Measurements from ENCODE around the gene ERC1.
"Not testable (repeated sequence)": the region's sequence is repeated elsewhere in the genome, so short reads cannot be mapped to it uniquely, and the experiment has no call there.

The ERC1 gene

GRCh38 chr12:1255125-1255524 lies 264.1 kb downstream of the ERC1 start:
- DNase-seq: not testable (repeated sequence)

DNA sequence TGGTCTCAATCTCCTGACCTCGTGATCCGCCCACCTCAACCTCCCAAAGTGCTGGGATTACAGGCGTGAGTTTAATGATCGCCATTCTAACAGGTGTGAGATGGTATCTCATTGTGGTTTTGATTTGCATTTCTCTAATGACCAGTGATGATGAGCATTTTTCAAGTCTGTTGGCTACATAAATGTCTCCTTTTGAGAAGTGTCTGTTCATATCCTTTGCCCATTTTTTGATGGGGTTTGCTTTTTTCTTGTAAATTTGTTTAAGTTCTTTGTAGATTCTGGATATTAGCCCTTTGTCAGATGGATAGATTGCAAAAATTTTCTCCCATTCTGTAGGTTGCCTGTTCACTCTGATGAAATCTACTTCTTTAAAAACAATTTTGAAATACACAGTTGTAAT lies 264.8 kb downstream of the ERC1 start:
- not testable (repeated sequence) for DNase-seq

DNA sequence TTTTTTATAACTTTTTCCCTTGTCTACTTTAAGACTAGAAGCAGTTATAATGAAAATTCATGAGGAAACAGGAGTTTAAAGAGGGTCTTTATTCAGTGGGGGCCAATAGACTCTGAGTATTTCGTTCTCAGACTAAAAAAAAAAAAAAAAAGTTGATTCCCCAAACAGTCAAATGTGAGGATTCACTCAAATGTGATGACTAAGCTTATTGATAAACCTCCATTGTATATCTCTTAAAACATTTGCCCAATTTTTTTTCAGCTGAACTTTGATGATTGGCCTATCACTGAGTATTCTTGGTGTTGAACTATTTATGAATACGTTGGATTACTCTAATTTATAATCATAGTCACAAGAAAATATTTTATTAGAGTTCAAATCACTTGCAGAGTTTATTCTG lies 265.3 kb downstream of the ERC1 start:
- no peak for DNase-seq

DNA sequence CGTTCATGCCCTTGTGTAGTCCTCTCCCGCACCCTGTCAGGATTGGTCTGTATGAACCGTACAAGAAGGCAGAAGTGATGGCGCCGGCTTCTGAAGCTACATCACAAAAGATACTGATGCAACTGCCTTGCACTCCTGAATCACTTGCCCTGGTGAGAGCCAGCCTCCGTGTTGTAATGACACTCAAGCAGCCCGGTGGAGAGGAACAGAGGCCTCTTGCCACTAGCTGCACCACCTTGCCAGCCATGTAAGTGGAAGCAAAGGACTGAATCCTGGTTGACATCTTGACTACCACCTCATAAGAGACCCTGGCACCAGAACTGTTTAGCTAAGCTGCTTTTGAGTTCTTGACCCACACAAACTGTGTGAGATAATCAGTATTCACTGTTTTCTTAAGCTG lies 266.0 kb downstream of the ERC1 start:
- no peak for DNase-seq

DNA sequence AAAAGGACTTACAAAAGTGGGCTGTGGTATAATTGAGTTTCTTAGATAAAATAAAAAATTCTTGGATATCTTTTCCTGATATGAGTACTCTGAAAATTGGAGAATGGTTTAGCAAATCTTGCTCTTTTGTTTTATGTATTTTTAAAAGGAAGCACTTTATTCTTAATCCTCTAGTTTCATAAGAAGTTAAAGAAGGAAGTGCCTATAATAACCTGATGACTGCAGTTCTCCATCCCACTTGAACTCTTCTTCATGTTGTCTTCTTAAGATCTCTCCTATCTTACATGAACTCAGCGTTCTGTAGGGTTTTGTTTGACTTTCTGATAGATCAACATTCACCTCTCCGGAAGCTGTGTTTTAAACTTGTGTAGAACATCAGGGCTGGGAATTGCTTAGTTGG lies 271.0 kb downstream of the ERC1 start:
- DNase-seq: no peak

DNA sequence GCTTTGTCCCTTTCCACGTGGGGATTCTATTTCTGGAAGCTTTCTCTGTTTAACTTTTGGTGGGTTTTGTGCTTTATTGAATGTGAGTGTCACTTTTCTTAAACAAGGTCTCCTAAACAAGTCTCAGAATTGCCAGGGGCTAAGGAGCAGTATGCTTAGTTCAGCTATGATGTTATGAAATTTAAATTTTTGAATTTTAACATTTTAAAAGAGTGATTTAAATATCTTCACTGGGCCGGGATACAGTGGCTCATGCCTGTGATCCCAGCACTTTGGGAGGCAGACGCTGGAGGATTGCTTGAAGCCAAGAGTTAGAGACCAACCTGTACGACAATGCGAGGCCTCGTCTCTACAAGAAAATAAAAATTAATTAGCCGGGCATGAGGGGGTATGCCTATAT lies 276.2 kb downstream of the ERC1 start:
- no peak for DNase-seq

DNA sequence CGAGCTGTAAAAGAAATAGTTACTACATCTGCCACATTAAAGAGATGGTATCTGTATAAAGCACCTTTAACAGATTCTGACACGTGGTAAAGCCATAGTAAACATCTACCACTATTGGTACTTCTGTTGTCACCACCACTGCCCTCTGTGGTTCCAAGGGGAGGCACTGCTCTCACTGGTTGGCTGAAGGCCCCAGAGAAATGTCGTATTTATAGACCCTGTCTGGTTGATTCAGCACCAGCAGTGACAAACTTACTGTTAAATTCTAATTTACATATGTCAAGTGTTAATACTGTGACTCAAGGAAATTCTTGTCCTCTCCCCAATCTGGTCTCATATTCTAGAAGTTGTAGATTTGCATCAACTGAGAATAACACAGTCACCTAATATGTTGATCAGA lies 281.1 kb downstream of the ERC1 start:
- no peak for DNase-seq

- no peak for DNase-seq
Observed at GRCh38 chr12:1273051-1273450, 282.0 kb downstream of the ERC1 start.

- DNase-seq: no peak
Observed at GRCh38 chr12:1277905-1278304, 286.9 kb downstream of the ERC1 start.

- DNase-seq: no peak
Observed at GRCh38 chr12:1279050-1279449, 288.0 kb downstream of the ERC1 start.

DNA sequence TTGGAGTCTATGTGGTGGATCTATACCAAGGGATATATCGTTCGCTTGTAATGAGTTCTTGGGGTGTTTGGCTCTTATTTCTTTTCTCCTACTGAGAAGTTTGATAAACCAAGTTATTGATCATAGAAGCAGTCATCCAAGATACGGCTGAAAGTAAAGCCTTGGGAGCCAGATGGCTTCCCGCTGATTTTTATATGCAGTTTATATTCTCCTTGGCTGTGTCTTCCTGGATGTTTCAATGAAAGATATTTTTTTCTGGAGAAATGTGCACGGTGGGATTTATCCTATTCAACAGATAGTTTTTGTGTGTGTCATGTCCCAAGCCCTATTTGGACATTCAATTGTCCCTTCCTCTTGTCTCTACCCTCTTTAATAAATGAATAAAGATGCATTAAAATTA lies 289.0 kb downstream of the ERC1 start:
- no peak for DNase-seq

DNA sequence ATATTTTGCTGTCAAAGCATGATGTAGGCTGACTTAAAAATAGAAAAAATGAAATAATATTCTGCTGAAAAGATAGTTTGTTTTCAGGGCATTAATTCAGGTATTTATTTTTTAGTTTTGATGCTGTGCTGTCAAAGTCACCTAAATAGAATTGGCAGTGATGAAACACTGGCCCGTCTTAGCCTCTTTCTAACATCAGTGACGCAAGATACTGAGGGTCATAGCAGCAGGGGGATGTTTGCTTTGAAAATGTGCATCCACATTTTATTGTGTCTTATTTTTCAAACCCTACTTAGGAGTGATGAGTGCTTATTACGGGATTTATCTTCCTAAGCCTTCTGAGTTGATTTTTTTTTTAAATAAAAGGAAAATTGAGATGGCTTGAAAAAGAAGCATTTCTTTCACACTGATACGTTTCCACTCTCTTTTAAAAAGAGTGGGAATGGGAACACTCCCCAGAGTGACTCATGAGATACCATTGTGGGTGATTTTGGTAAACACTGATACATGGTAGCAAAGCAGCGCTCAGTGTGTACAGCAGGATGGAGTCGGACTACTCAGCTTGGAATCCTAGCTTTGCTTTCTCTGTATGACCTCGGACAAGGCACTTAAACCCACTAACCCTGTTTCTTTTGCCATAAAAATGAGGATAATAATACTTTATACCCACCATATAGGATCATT lies 290.8 kb downstream of the ERC1 start:
- DNase-seq: no peak

- DNase-seq: no peak
Observed at GRCh38 chr12:1282670-1283315, 291.8 kb downstream of the ERC1 start.

GRCh38 chr12:1283316-1283715 lies 292.3 kb downstream of the ERC1 start:
- no peak for DNase-seq

- DNase-seq: no peak
Observed at GRCh38 chr12:1284611-1285010, 293.6 kb downstream of the ERC1 start.

- no peak for DNase-seq
Observed at GRCh38 chr12:1287446-1287975, 296.5 kb downstream of the ERC1 start.

DNA sequence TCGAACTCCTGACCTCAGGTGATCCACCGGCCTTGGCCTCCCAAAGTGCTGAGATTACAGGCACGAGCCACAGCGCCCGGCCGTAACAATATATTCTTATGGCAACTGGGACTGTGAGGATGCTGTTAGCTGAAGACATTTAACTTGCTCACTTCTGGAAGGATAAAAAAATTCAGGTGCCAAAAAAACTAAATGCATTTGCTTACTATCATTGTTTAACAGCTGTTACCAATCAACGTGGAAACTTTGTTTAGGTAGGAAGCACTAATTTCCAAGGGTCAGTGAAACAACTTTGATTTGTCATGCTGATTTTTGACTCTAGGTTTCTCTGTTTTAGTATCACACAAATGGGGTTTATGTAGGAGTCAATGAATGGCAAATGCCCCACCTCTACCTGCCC lies 297.3 kb downstream of the ERC1 start:
- DNase-seq: no peak

DNA sequence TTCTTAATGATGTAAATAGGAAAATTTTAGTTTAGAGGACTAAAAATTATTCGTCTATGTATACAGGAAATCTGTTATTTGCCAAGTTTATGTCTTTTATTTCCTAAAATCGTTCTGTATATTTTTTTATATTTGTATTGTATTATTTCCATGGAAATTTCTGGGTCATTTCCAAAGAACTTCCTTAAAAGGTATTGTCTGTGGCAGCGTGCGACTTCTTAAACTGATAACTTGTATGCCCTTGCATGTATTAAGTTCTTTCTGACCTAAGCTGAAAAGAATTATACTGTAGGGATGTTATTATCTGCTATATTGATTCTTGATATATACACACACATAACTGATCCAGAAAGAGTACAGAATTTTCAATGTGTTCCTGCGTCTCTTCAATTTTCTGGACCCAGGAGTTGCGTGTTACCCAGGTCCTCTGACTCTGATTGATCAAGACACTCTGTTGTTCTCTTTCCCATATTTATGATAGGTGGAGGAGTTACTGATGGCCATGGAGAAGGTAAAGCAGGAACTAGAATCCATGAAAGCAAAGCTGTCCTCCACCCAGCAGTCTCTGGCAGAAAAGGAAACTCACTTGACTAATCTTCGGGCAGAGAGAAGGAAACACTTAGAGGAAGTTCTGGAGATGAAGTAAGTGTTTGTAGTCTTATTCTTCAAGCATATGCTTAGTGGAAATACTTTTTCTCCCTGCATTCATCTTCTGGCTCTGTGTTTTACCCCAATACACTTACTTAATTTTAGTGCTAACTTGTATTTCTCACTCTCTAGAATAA lies 298.5 kb downstream of the ERC1 start:
- DNase-seq: no peak

- DNase-seq: no peak
Observed at GRCh38 chr12:1290716-1291115, 299.7 kb downstream of the ERC1 start.

- DNase-seq: no peak
Observed at GRCh38 chr12:1291601-1292332, 300.7 kb downstream of the ERC1 start.

GRCh38 chr12:1293901-1294300 lies 302.9 kb downstream of the ERC1 start:
- DNase-seq: no peak

DNA sequence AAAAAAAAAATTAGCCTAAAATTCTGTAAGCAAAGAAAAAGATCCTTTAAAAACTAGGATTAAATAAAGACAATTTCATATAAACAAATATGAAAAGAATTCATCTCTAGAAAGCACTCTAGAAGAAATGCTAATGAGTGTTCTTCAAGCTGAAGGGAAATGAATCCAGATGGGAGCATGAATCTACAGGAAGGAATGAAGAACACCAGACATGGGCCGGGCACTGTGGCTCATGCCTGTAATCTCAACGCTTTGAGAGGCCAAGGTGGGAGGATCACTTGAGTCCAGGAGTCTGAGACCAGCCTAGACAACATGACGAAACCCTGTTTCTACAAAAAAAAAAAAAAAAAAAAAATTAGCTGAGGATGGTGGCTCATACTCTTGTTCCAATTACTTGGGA lies 306.2 kb downstream of the ERC1 start:
- DNase-seq: no peak

DNA sequence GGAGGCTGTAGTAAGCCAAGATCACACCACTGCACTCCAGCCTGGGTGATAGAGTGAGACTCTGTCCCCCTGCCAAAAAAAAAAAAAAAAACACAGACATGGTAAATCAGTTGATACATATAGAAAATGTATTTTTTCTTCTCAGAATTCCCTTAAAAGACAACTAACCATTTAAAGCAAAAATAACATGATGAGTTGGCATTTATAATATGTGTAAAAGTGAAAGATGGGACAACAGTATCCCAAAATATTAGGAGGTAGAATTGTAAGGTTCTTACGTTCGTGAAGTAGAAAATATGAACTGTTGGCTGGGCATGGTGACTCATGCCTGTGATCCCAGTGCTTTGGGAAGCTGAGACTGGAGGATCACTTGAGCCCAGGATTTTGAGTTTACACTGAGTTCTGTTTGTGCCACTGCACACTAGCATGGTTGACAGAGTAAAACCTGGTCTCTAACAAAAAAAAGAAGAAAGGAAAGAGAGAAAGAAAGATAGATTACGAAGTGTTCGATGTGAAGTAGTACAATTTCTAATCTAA lies 306.7 kb downstream of the ERC1 start:
- no peak for DNase-seq

Data from NCI-H2029 treated with DMSO at 0.1 percent for 48 hours (cell line).